Measurements from ENCODE around the gene OVOL1. TPM values are rescaled to one million over a fixed set of nuclear protein-coding genes. Genes with fewer than 3 reads are reported as not detected.

Gene OVOL1
- total and polyA plus RNA-seq, 12 donors: 0.07 TPM; not detected in 11

DNA sequence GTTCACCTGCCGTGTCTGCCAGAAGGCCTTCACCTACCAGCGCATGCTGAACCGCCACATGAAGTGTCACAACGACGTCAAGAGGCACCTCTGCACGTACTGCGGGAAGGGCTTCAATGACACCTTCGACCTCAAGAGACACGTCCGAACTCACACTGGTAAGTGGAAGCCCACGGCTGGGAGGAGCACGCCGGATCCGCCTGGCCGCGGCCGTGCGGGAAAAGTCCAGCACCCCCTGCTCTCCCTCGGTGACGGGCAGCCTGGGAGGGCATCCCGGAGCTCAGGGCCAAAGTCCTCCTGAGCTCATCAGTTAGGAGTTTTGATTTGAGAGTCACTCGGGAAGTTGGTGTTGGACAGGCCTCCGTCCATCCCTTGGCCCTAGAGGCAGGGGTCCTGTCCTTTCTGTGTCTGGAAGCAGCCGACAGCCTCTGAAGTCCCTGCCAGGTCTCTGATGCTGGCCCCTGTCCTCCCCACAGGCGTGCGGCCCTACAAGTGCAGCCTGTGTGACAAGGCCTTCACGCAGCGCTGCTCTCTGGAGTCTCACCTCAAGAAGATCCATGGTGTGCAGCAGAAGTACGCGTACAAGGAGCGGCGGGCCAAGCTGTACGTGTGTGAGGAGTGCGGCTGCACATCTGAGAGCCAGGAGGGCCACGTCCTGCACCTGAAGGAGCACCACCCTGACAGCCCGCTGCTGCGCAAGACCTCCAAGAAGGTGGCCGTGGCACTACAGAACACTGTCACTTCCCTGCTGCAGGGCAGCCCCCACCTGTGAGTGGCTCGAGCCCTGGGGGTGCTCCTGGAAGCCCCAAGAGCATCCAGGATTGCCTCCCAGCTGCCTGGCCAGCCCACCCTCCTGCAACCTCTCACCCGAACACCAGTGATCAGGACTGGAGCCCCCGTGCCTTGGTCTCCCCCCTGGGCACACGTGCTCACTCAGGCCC, 8.0 kb downstream of the OVOL1 start:
- intact Hi-C loops (cut with DNase I): no loop called here

DNA sequence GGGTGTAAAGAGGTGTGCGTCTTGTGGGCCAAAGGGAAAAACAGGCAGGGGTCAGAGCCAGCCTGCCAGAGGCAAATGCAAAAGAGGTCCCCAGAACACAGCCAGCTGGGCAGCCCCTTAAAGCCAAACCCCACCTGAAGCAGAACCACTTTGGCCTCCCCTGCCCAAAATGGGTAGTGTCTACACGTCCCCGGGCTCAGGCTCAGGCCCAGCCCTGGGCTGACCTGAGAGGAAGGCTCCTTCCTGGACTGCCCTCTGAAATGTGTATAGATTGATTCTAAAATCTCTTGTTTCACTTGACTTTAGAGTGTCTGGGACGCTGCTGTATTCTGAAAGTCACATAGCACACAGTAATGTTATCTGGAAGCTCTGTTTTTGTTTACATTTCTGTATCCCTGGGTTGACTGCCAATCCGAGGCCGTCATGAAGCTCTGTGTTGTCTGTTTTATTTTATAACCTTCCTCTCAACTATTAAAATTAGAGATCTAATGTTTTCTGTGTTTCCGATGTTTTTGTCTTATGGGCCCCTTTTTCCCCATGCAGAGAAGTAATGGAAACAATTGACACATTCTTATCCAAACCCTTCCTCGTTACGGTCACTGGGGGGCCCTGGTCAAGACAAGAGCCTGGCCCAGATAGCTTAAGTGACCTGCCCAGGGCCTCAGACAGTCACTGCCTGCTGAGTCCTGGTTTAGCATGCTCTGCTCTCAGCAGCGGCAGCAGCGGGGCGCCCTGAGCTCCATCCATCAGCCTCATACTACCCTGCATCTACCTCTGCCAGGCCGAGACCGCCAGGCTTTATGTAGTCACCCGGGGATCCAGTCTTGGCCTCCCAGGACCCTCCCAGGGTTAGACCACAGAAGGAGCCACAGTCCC, 10.1 kb downstream of the OVOL1 start:
- H3K27ac ChIP-seq: no peak overlapping the region
- no peaks in the 10 kb centered on the region for H3K9me3 ChIP-seq (replicated peaks in 1 of 3)
- TF ChIP-seq POLR2A (IDR thresholded peaks at IDR 0.05): no peak
- TF ChIP-seq, protein P1, sequence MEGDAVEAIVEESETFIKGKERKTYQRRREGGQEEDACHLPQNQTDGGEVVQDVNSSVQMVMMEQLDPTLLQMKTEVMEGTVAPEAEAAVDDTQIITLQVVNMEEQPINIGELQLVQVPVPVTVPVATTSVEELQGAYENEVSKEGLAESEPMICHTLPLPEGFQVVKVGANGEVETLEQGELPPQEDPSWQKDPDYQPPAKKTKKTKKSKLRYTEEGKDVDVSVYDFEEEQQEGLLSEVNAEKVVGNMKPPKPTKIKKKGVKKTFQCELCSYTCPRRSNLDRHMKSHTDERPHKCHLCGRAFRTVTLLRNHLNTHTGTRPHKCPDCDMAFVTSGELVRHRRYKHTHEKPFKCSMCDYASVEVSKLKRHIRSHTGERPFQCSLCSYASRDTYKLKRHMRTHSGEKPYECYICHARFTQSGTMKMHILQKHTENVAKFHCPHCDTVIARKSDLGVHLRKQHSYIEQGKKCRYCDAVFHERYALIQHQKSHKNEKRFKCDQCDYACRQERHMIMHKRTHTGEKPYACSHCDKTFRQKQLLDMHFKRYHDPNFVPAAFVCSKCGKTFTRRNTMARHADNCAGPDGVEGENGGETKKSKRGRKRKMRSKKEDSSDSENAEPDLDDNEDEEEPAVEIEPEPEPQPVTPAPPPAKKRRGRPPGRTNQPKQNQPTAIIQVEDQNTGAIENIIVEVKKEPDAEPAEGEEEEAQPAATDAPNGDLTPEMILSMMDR (IDR thresholded peaks at IDR 0.05): no peak
- no peak for DNase-seq
- H3K4me1 ChIP-seq (replicated peaks in 1 of 2): no peaks in the 10 kb centered on the region
- 58 to 76% (median 72%) methylated on average over 12 to 15 of the region's 15 CpGs for WGBS, 4 donors
- no peak overlapping the region for H3K4me3 ChIP-seq
- intact Hi-C loops (cut with DNase I): no loop called here
- no peaks in the 10 kb centered on the region for H3K36me3 ChIP-seq (replicated peaks in 1 of 2)
- H3K27me3 ChIP-seq: peaks cover 26% of the 10 kb centered on the region

More for the DNA sequence above, 8.0 kb downstream of the OVOL1 start:
- no peak for DNase-seq
- Histone ChIP-seq H3K27ac (no peak overlapping the region), H3K27me3 (peaks cover 20% of the 10 kb centered on the region), H3K36me3 (replicated peaks in 1 of 2) (no peaks in the 10 kb centered on the region), H3K9me3 (replicated peaks in 1 of 3) (no peaks in the 10 kb centered on the region), H3K4me3 (no peak overlapping the region), H3K4me1 (replicated peaks in 1 of 2) (no peaks in the 10 kb centered on the region)
- WGBS, 4 donors: 87 to 92% (median 89%) methylated on average over 20 to 42 of the region's 42 CpGs
- TF ChIP-seq, protein P1 (IDR thresholded peaks at IDR 0.05): no peak
- no peak for TF ChIP-seq POLR2A (IDR thresholded peaks at IDR 0.05)

DNA sequence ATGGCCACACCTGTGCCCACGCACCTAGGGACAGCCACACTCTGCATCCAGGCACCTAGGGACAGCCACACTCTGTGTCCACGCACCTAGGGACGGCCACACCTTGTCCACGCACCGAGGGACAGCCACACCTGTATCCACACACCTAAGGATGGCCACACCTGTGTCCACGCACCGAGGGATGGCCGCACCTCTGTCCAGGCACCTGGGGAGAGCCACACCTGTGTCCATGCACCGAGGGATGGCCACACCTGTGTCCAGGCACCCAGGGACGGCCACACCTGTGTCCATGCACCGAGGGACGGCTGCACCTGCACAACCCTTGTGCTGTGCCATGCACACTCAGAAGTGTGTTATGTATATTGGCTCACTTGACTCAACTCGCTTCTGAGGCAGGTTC, 10.8 kb downstream of the OVOL1 start:
- TF ChIP-seq, protein P1 (IDR thresholded peaks at IDR 0.05): no peak
- DNase-seq: no peak
- WGBS, 4 donors: 56 to 78% (median 72%) methylated on average over 5 to 13 of the region's 13 CpGs
- intact Hi-C loops (cut with DNase I): no loop called here
- no peak overlapping the region for H3K27ac ChIP-seq
- H3K9me3 ChIP-seq (replicated peaks in 1 of 3): no peaks in the 10 kb centered on the region
- no peaks in the 10 kb centered on the region for H3K4me1 ChIP-seq (replicated peaks in 1 of 2)
- peaks cover 28% of the 10 kb centered on the region for H3K27me3 ChIP-seq
- H3K4me3 ChIP-seq: no peak overlapping the region
- H3K36me3 ChIP-seq (replicated peaks in 1 of 2): no peaks in the 10 kb centered on the region

- Histone ChIP-seq H3K4me3 (no peak overlapping the region), H3K36me3 (replicated peaks in 1 of 2) (no peaks in the 10 kb centered on the region), H3K9me3 (replicated peaks in 1 of 3) (no peaks in the 10 kb centered on the region), H3K27ac (no peak overlapping the region), H3K4me1 (replicated peaks in 1 of 2) (no peaks in the 10 kb centered on the region), H3K27me3 (peaks cover 27% of the 10 kb centered on the region)
- no peak for DNase-seq
- WGBS, 4 donors: 82 to 91% (median 84%) methylated on average over 8 of the region's 8 CpGs
- no peak for TF ChIP-seq POLR2A (IDR thresholded peaks at IDR 0.05)
- TF ChIP-seq, protein P1 (IDR thresholded peaks at IDR 0.05): no peak
- intact Hi-C loops (cut with DNase I): no loop called here
Observed at GRCh38 chr11:65798882-65799281, 12.0 kb downstream of the OVOL1 start.

Data from adrenal gland (tissue), 12 donors.